Fibroblast of lung (primary cell): ENCODE measurements around the gene RRAD. TPM values are rescaled to one million over a fixed set of nuclear protein-coding genes. Genes with fewer than 3 reads are reported as not detected.

Experiments
- DNase-seq, 2 donors: peaks; one replicate each; pipeline versions ENCODE4 v3.0.0 to v3.0.0-alpha.2; 2010; ENCODE audit warnings: low read depth in 2 of 2
- H2AFZ ChIP-seq: 2 replicates; pipeline ENCODE4 v1.5.1; 2012; ENCODE audit warnings: low read length, control low read depth, inconsistent platforms
- H3K27ac ChIP-seq: 2 replicates; pipeline ENCODE4 v1.5.1; 2011; ENCODE audit warnings: low read length, control low read depth; ENCODE audit not compliant: insufficient read depth
- H3K27me3 ChIP-seq: 2 replicates; pipeline ENCODE4 v1.5.1; 2011; ENCODE audit warnings: mild to moderate bottlenecking, low read length; ENCODE audit not compliant: control insufficient read depth, insufficient read depth
- H3K36me3 ChIP-seq: 2 replicates; pipeline ENCODE4 v1.5.1; 2011; ENCODE audit warnings: low read length; ENCODE audit not compliant: control insufficient read depth, insufficient read depth
- H3K4me1 ChIP-seq: 2 replicates; pipeline ENCODE4 v1.5.1; 2011; ENCODE audit warnings: low read length; ENCODE audit not compliant: control insufficient read depth, insufficient read depth; ENCODE audit errors: extremely low read depth
- H3K4me2 ChIP-seq: 2 replicates; pipeline ENCODE4 v1.5.1; 2011; ENCODE audit warnings: low read length, control low read depth; ENCODE audit not compliant: insufficient read depth; ENCODE audit errors: extremely low read depth
- H3K4me3 ChIP-seq, 4 experiments: fragments of 200-600 bp in 1 of 4; sonication (generic) in 1 of 4; replicated peaks in 1 of 4; 2 replicates each; pipeline ENCODE4 v1.5.1; 2011 to 2016; ENCODE audit warnings: low read length in 4 of 4, low read depth in 3 of 4, mild to moderate bottlenecking in 3 of 4, control low read depth in 2 of 4, inconsistent platforms in 1 of 4, mixed read lengths in 1 of 4; ENCODE audit not compliant: insufficient read depth in 1 of 4; ENCODE audit errors: control extremely low read depth in 1 of 4
- H3K79me2 ChIP-seq: 2 replicates; pipeline ENCODE4 v1.5.1; 2012; ENCODE audit warnings: mild to moderate bottlenecking, low read length, inconsistent platforms; ENCODE audit not compliant: control insufficient read depth, insufficient read depth
- H3K9ac ChIP-seq: 2 replicates; pipeline ENCODE4 v1.5.1; 2011; ENCODE audit warnings: mild to moderate bottlenecking, low read length, control low read depth; ENCODE audit not compliant: insufficient read depth
- H3K9me3 ChIP-seq: 2 replicates; pipeline ENCODE4 v1.5.1; 2012; ENCODE audit warnings: low read depth, low read length; ENCODE audit not compliant: control insufficient read depth, insufficient read depth
- H4K20me1 ChIP-seq: 2 replicates; pipeline ENCODE4 v1.5.1; 2011; ENCODE audit warnings: low read length; ENCODE audit not compliant: control insufficient read depth, insufficient read depth; ENCODE audit errors: extremely low read depth
- EZH2 ChIP-seq: IDR thresholded peaks from 2 replicates; pipeline ENCODE4 v1.5.1; 2012; ENCODE audit warnings: low read length, control low read depth, mild to moderate bottlenecking; ENCODE audit errors: missing control alignments
- polyA plus RNA-seq, 2 donors: library from polyadenylated mRNA; depleted of rRNA in 1 of 2; stranded (reverse) in 1 of 2; unstranded in 1 of 2; fragments of >200 nt; gene quantifications; 2 replicates each; pipeline ENCODE4 v1.2.1, GENCODE V29; 2011 to 2012; ENCODE audit warnings: missing spikeins in 1 of 2
- total RNA-seq: library from RNA; depleted of rRNA; stranded (reverse); fragments of >200 nt; gene quantifications from 2 replicates; pipeline ENCODE4 v1.2.1, GENCODE V29; 2014
- TF ChIP-seq, protein P1 (sequence below), 2 donors: IDR thresholded peaks in 1 of 2; conservative IDR thresholded peaks in 1 of 2; 1 replicate in 1 of 2; 2 replicates in 1 of 2; pipeline ENCODE4 v1.5.1; 2011 to 2012; ENCODE audit warnings: low read length in 2 of 2, control low read depth in 1 of 2, inconsistent platforms in 1 of 2, low read depth in 1 of 2, mild to moderate bottlenecking in 1 of 2

RRAD gene
- total and polyA plus RNA-seq, 2 donors (not counting 1 experiment from before 2014, with no cell fraction given): 11.6 to 83.7 TPM

DNA sequence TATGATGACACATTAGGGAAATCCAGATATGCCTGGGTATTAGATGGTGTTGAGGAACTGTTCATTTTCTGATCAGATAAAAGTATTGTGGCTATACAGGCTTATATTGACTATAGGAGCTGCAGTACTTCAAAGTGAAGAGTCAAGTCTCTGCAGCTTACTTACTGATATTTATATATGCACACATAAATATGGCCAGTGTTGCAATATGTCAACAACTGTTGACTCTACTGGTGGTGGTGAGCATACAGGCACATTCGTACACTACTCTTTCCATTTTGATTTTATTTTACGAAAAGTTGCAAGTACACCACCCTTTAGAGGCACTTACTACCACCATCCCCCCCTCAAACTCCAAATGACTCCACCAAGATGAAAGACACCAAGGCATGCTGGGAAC is 6.3 kb upstream of the RRAD start:
- Histone ChIP-seq H2AFZ (no peak overlapping the region), H3K9me3 (no peaks in the 10 kb centered on the region), H3K4me3 (no peak overlapping the region), H3K4me1 (peaks cover 25% of the 10 kb centered on the region), H3K79me2 (peaks cover 30% of the 10 kb centered on the region), H3K36me3 (no peaks in the 10 kb centered on the region), H3K9ac (no peak overlapping the region), H3K27me3 (no peaks in the 10 kb centered on the region), H3K27ac (no peak overlapping the region), H4K20me1 (no peaks in the 10 kb centered on the region), H3K4me2 (no peak overlapping the region)
- TF ChIP-seq EZH2: no peak
- TF ChIP-seq, protein P1, sequence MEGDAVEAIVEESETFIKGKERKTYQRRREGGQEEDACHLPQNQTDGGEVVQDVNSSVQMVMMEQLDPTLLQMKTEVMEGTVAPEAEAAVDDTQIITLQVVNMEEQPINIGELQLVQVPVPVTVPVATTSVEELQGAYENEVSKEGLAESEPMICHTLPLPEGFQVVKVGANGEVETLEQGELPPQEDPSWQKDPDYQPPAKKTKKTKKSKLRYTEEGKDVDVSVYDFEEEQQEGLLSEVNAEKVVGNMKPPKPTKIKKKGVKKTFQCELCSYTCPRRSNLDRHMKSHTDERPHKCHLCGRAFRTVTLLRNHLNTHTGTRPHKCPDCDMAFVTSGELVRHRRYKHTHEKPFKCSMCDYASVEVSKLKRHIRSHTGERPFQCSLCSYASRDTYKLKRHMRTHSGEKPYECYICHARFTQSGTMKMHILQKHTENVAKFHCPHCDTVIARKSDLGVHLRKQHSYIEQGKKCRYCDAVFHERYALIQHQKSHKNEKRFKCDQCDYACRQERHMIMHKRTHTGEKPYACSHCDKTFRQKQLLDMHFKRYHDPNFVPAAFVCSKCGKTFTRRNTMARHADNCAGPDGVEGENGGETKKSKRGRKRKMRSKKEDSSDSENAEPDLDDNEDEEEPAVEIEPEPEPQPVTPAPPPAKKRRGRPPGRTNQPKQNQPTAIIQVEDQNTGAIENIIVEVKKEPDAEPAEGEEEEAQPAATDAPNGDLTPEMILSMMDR (conservative IDR thresholded peaks at IDR 0.05 in 1 of 2, IDR thresholded peaks at IDR 0.05 in 1 of 2; ENCODE audit: low read depth in 1 of 2, low read length in 2 of 2): no peak
- DNase-seq: no peak

GRCh38 chr16:66930189-66930588 is 4.9 kb upstream of the RRAD start:
- Histone ChIP-seq H3K27me3 (no peaks in the 10 kb centered on the region), H4K20me1 (no peaks in the 10 kb centered on the region), H3K4me3 (no peak overlapping the region), H3K9me3 (no peaks in the 10 kb centered on the region), H3K79me2 (peaks cover 15% of the 10 kb centered on the region), H2AFZ (no peak overlapping the region), H3K36me3 (no peaks in the 10 kb centered on the region), H3K4me2 (no peak overlapping the region), H3K27ac (no peak overlapping the region), H3K9ac (no peak overlapping the region), H3K4me1 (peaks cover 31% of the 10 kb centered on the region)
- peak; percentile 45 to 51 for DNase-seq
- TF ChIP-seq EZH2: no peak
- TF ChIP-seq, protein P1 (conservative IDR thresholded peaks at IDR 0.05 in 1 of 2, IDR thresholded peaks at IDR 0.05 in 1 of 2; ENCODE audit: low read depth in 1 of 2, low read length in 2 of 2): no peak

DNA sequence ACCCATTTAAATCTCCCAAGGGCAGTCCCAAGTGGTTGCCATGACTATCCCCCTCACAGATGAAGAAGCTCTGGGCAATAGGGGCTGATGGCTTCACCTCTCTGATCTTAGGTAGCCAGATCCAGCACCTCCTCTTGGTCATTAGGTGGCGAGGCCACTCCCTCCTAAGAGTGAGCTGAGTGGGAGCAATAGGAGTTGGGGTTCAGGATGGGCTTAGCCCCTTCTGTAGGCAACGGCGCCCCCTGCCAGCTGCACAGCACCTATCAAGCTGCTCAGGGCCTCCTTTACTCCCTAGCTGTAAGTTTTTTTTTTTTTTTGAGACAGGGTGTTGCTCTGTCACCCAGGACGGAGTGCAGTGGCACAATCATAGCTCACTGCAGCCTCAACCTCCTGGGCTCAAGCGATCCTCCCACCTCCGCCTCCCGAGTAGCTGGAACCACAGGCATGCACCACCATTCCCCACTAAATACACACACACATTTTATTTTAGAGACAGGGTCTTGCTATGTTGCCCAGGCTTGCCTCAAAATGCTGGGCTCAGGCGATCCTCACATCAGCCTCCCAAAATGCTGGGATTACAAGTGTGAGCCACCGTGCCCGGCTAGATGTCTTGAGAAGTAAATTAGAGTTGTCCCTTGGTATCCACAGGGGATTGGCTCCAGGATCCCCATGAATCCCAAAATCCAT is 3.5 kb upstream of the RRAD start:
- H3K4me1 ChIP-seq: peaks cover 33% of the 10 kb centered on the region
- H3K27ac ChIP-seq: peak overlapping the region; percentile 78
- DNase-seq: peak in 1 of 2 donors; percentile 38
- no peak overlapping the region for H3K4me3 ChIP-seq
- H2AFZ ChIP-seq: no peak overlapping the region
- H3K79me2 ChIP-seq: peaks cover 8% of the 10 kb centered on the region
- no peaks in the 10 kb centered on the region for H3K9me3 ChIP-seq
- no peaks in the 10 kb centered on the region for H4K20me1 ChIP-seq
- H3K36me3 ChIP-seq: no peaks in the 10 kb centered on the region
- TF ChIP-seq, protein P1 (conservative IDR thresholded peaks at IDR 0.05 in 1 of 2, IDR thresholded peaks at IDR 0.05 in 1 of 2; ENCODE audit: low read depth in 1 of 2, low read length in 2 of 2): peak; percentile 51 to 58
- no peak for TF ChIP-seq EZH2
- no peak overlapping the region for H3K4me2 ChIP-seq
- H3K9ac ChIP-seq: no peak overlapping the region
- H3K27me3 ChIP-seq: peaks cover under 1% of the 10 kb centered on the region
